Naive thymus-derived CD8-positive, alpha-beta T cell (primary cell): ENCODE results near the gene DNAJB13. TPM values are rescaled to one million over a fixed set of nuclear protein-coding genes. Genes with fewer than 3 reads are reported as not detected.
A peak's percentile ranks its signal among the peaks of the same experiment; 100 is the strongest.

Source experiments
- ATAC-seq, 2 donors: fragments of 150-1000 bp; cut with Tn5 transposase in 1 of 2; sonication (Bioruptor Pico), chemical (Tn5 transposase) in 1 of 2; 1 replicate in 1 of 2; 2 replicates in 1 of 2; pipeline ENCODE4 v1.10.0; 2021; ENCODE audit warnings: mild to moderate bottlenecking in 2 of 2, moderate library complexity in 2 of 2
- POLR2A ChIA-PET: fragments of 350-600 bp; sonication (Branson Sonifier 250); formaldehyde crosslinking; loops from one replicate; lab custom pipeline; 2021; ENCODE audit warnings: antibody characterized with exemption; lab: Charles Lee
- DNase-seq, 10 donors: peaks; one replicate each; pipeline versions ENCODE4 v3.0.0 to v3.0.0-alpha.2; 2020 to 2022
- H3K27ac Mint-ChIP-seq, 10 donors: one replicate each; pipeline ENCODE4 v1.8.0; 2020 to 2022; ENCODE audit warnings: mild to moderate bottlenecking in 10 of 10, mixed read lengths in 10 of 10, moderate library complexity in 4 of 10, inconsistent platforms in 1 of 10
- H3K27me3 Mint-ChIP-seq, 5 donors: one replicate each; pipeline ENCODE4 v1.8.0; 2021 to 2022; ENCODE audit warnings: mixed read lengths in 5 of 5
- H3K36me3 Mint-ChIP-seq, 3 donors: one replicate each; pipeline ENCODE4 v1.8.0; 2020 to 2022; ENCODE audit warnings: mixed read lengths in 3 of 3, mild to moderate bottlenecking in 2 of 3, inconsistent platforms in 1 of 3
- H3K4me1 Mint-ChIP-seq, 4 donors: one replicate each; pipeline ENCODE4 v1.8.0; 2021 to 2022; ENCODE audit warnings: mixed read lengths in 4 of 4
- H3K4me3 Mint-ChIP-seq, 10 donors: one replicate each; pipeline ENCODE4 v1.8.0; 2020 to 2022; ENCODE audit warnings: mild to moderate bottlenecking in 10 of 10, mixed read lengths in 10 of 10, moderate library complexity in 6 of 10, inconsistent platforms in 1 of 10
- H3K9me3 Mint-ChIP-seq, 9 donors: one replicate each; pipeline ENCODE4 v1.8.0; 2020 to 2022; ENCODE audit warnings: mixed read lengths in 9 of 9, mild to moderate bottlenecking in 3 of 9, inconsistent platforms in 1 of 9, moderate library complexity in 1 of 9
- polyA plus RNA-seq, 3 donors: library from polyadenylated mRNA; unstranded; fragments of 300-500 nt; fragmentation: Illumina TruSeq; gene quantifications; one replicate each; pipeline ENCODE4 v1.2.3, GENCODE V29; 2021
- total RNA-seq, 8 experiments: library from RNA in 2 of 8; stranded (reverse) in 2 of 8; gene quantifications; one replicate each; pipeline ENCODE4 v1.2.3 and lab custom pipeline; 2021 to 2026

DNAJB13 gene
- total and polyA plus RNA-seq, 5 experiments from 2014 or later, result 0.16 to 0.60 (median 0.46) TPM

- H3K4me3 Mint-ChIP-seq, result peak overlapping the region; percentile 65 to 89 (median 80)
- no peaks in the 10 kb centered on the region for H3K36me3 Mint-ChIP-seq
- no peaks in the 10 kb centered on the region for H3K27me3 Mint-ChIP-seq
- DNase-seq, result peak in 8 of 10 donors; percentile 58 to 89 (median 80)
- POLR2A ChIA-PET, result interaction anchor here (0.9 to 17.2 kb wide), 9 partner anchors 9 to 216 kb away, joined by 3 to 1033 read pairs (median 14); partner anchors contain the start of genes UCP2 and UCP3
- H3K9me3 Mint-ChIP-seq, result no peaks in the 10 kb centered on the region
- H3K27ac Mint-ChIP-seq, result peak overlapping the region; percentile 94 to 100 (median 98)
- peaks cover 17 to 88% (median 57%) of the 10 kb centered on the region in 4 donors for H3K4me1 Mint-ChIP-seq
- peak; percentile 81 to 82 for ATAC-seq
Observed at GRCh38 chr11:73995731-73996130, 44.9 kb downstream of the DNAJB13 start.

- DNase-seq (peak in 1 of 10 donors; percentile 27), ATAC-seq (peak; percentile 5 to 18)
- peak overlapping the region; percentile 65 to 89 (median 80) for H3K4me3 Mint-ChIP-seq
Observed at GRCh38 chr11:73996161-73996747, 45.4 kb downstream of the DNAJB13 start.

GRCh38 chr11:73997120-73997770, 46.4 kb downstream of the DNAJB13 start:
- DNase-seq (no peak), ATAC-seq (no peak)
- POLR2A ChIA-PET, result interaction anchor here (0.7 to 17.2 kb wide), 9 partner anchors 7 to 174 kb away, joined by 3 to 1033 read pairs (median 8); partner anchors contain the start of genes C2CD3, PPME1, UCP2 and UCP3
- Mint-ChIP-seq H3K27me3 (no peaks in the 10 kb centered on the region), H3K9me3 (no peaks in the 10 kb centered on the region), H3K27ac (peak overlapping the region; percentile 94 to 100 (median 98)), H3K36me3 (peaks cover 0 to 5% (median 5%) of the 10 kb centered on the region in 3 donors), H3K4me3 (peak overlapping the region in 9 of 10 donors; percentile 42 to 88 (median 65)), H3K4me1 (peaks cover 18 to 82% (median 54%) of the 10 kb centered on the region in 4 donors)

More at GRCh38 chr11:73996161-73996747, 45.4 kb downstream of the DNAJB13 start:
- Mint-ChIP-seq H3K4me1 (peaks cover 17 to 88% (median 55%) of the 10 kb centered on the region in 4 donors), H3K9me3 (no peaks in the 10 kb centered on the region), H3K27ac (peak overlapping the region; percentile 94 to 100 (median 98)), H3K36me3 (peaks cover 0 to 5% (median 2%) of the 10 kb centered on the region in 3 donors), H3K27me3 (no peaks in the 10 kb centered on the region)
- POLR2A ChIA-PET, result interaction anchor here (2.1 to 17.2 kb wide), 6 partner anchors 8 to 36 kb away, joined by 10 to 1033 read pairs (median 48); partner anchors contain the start of genes UCP2 and UCP3

- no peak for ATAC-seq
- no peak for DNase-seq
- H3K27ac Mint-ChIP-seq, result peak overlapping the region in 7 of 10 donors; percentile 72 to 100 (median 98)
- H3K36me3 Mint-ChIP-seq, result peaks cover 5 to 17% (median 10%) of the 10 kb centered on the region in 3 donors
- POLR2A ChIA-PET, result interaction anchor here (0.6 to 17.2 kb wide), 4 partner anchors 9 to 109 kb away, joined by 4 to 1033 read pairs (median 43); partner anchors contain the start of genes UCP2 and UCP3
- no peaks in the 10 kb centered on the region for H3K27me3 Mint-ChIP-seq
- peak overlapping the region in 1 of 10 donors; percentile 3 for H3K4me3 Mint-ChIP-seq
- H3K9me3 Mint-ChIP-seq, result no peaks in the 10 kb centered on the region
- H3K4me1 Mint-ChIP-seq, result peaks cover 20 to 84% (median 63%) of the 10 kb centered on the region in 4 donors
Observed at GRCh38 chr11:73998846-73999575, 48.2 kb downstream of the DNAJB13 start.

- DNase-seq (no peak), ATAC-seq (no peak)
- POLR2A ChIA-PET, result interaction anchor here (0.9 to 17.2 kb wide), 4 partner anchors 7 to 22 kb away, joined by 3 to 1033 read pairs (median 6); partner anchors contain the start of gene UCP2
- Mint-ChIP-seq H3K27me3 (no peaks in the 10 kb centered on the region), H3K36me3 (peaks cover 5 to 17% (median 10%) of the 10 kb centered on the region in 3 donors), H3K4me3 (peak overlapping the region in 2 of 10 donors; percentile 3 to 36), H3K4me1 (peaks cover 22 to 84% (median 67%) of the 10 kb centered on the region in 4 donors), H3K27ac (peak overlapping the region in 8 of 10 donors; percentile 37 to 76 (median 58)), H3K9me3 (no peaks in the 10 kb centered on the region)
Observed at GRCh38 chr11:73999581-74000306, 48.9 kb downstream of the DNAJB13 start.

GRCh38 chr11:74000307-74001133, 49.7 kb downstream of the DNAJB13 start:
- Mint-ChIP-seq H3K27ac (peak overlapping the region in 6 of 10 donors; percentile 29 to 70 (median 50)), H3K9me3 (no peaks in the 10 kb centered on the region), H3K4me3 (no peak overlapping the region), H3K4me1 (peaks cover 27 to 84% (median 67%) of the 10 kb centered on the region in 4 donors), H3K27me3 (no peaks in the 10 kb centered on the region), H3K36me3 (peaks cover 5 to 17% (median 10%) of the 10 kb centered on the region in 3 donors)
- POLR2A ChIA-PET, result interaction anchor here (0.9 to 17.2 kb wide), 4 partner anchors 8 to 22 kb away, joined by 3 to 1033 read pairs (median 3); partner anchors contain the start of gene UCP2
- ATAC-seq, result no peak
- no peak for DNase-seq

GRCh38 chr11:74001822-74002286, 51.0 kb downstream of the DNAJB13 start:
- H3K4me1 Mint-ChIP-seq, result peaks cover 24 to 84% (median 68%) of the 10 kb centered on the region in 4 donors
- POLR2A ChIA-PET, result interaction anchor here (0.9 to 17.2 kb wide), 3 partner anchors 11 to 222 kb away, joined by 3 to 1033 read pairs (median 3); partner anchors contain the start of gene UCP2
- no peak for ATAC-seq
- peak overlapping the region in 7 of 10 donors; percentile 70 to 97 (median 79) for H3K27ac Mint-ChIP-seq
- no peak for DNase-seq
- H3K36me3 Mint-ChIP-seq, result peaks cover 5 to 17% (median 10%) of the 10 kb centered on the region in 3 donors
- H3K4me3 Mint-ChIP-seq, result peak overlapping the region in 1 of 10 donors; percentile 43
- H3K9me3 Mint-ChIP-seq, result no peaks in the 10 kb centered on the region
- no peaks in the 10 kb centered on the region for H3K27me3 Mint-ChIP-seq

GRCh38 chr11:74002832-74003231, 52.0 kb downstream of the DNAJB13 start:
- H3K4me3 Mint-ChIP-seq, result peak overlapping the region in 2 of 10 donors; percentile 18 to 42
- POLR2A ChIA-PET, result interaction anchor here (0.7 to 17.2 kb wide), 3 partner anchors 9 to 25 kb away, joined by 3 to 1033 read pairs (median 105); partner anchors contain the start of gene UCP2
- H3K4me1 Mint-ChIP-seq, result peaks cover 23 to 82% (median 67%) of the 10 kb centered on the region in 4 donors
- H3K27me3 Mint-ChIP-seq, result no peaks in the 10 kb centered on the region
- no peak for DNase-seq
- ATAC-seq, result no peak
- H3K27ac Mint-ChIP-seq, result peak overlapping the region in 9 of 10 donors; percentile 36 to 100 (median 96)
- H3K36me3 Mint-ChIP-seq, result peaks cover 5 to 17% (median 10%) of the 10 kb centered on the region in 3 donors
- H3K9me3 Mint-ChIP-seq, result no peaks in the 10 kb centered on the region

GRCh38 chr11:74004046-74004695, 53.3 kb downstream of the DNAJB13 start:
- POLR2A ChIA-PET, result interaction anchor here (1.5 to 17.2 kb wide), 5 partner anchors 10 to 40 kb away, joined by 5 to 1033 read pairs (median 18); partner anchors contain the start of gene UCP2
- ATAC-seq, result no peak
- H3K9me3 Mint-ChIP-seq, result no peaks in the 10 kb centered on the region
- H3K36me3 Mint-ChIP-seq, result peaks cover 5 to 17% (median 10%) of the 10 kb centered on the region in 3 donors
- DNase-seq, result no peak
- peaks cover 29 to 86% (median 76%) of the 10 kb centered on the region in 4 donors for H3K4me1 Mint-ChIP-seq
- H3K27ac Mint-ChIP-seq, result peak overlapping the region; percentile 95 to 100 (median 97)
- H3K27me3 Mint-ChIP-seq, result no peaks in the 10 kb centered on the region
- H3K4me3 Mint-ChIP-seq, result peak overlapping the region in 7 of 10 donors; percentile 24 to 94 (median 45)
